HG03439 (cell line): ENCODE results near the gene SERPINA12.
A peak's percentile ranks its signal among the peaks of the same experiment; 100 is the strongest.
"Not testable (repeated sequence)": the region's sequence is repeated elsewhere in the genome, so short reads cannot be mapped to it uniquely, and the experiment has no call there.

Experiments
- ATAC-seq: cut with Tn5 transposase; IDR thresholded peaks from one replicate; pipeline ENCODE4 v1.9.1; 2021; ENCODE audit warnings: mild to moderate bottlenecking, moderate library complexity; ENCODE audit not compliant: unreplicated experiment

SERPINA12 gene

GRCh38 chr14:94494085-94494484 is 15.2 kb downstream of the SERPINA12 start:
- no peak for ATAC-seq

GRCh38 chr14:94491511-94491910 is 17.8 kb downstream of the SERPINA12 start:
- ATAC-seq, result no peak

GRCh38 chr14:94489336-94489735 is 19.9 kb downstream of the SERPINA12 start:
- ATAC-seq, result no peak

GRCh38 chr14:94486883-94487282 is 22.4 kb downstream of the SERPINA12 start:
- no peak for ATAC-seq

GRCh38 chr14:94485944-94486841 is 23.1 kb downstream of the SERPINA12 start:
- no peak for ATAC-seq

GRCh38 chr14:94484481-94484880 is 24.8 kb downstream of the SERPINA12 start:
- ATAC-seq, result no peak

GRCh38 chr14:94483729-94484275 is 25.5 kb downstream of the SERPINA12 start:
- no peak for ATAC-seq

GRCh38 chr14:94483071-94483451 is 26.2 kb downstream of the SERPINA12 start:
- ATAC-seq, result peak; percentile 58

- ATAC-seq, result not testable (repeated sequence)
These were observed 26.9 kb downstream of the SERPINA12 start for GRCh38 chr14:94482132-94483070.

GRCh38 chr14:94481468-94482131 is 27.7 kb downstream of the SERPINA12 start:
- peak; percentile 50 for ATAC-seq

- ATAC-seq, result no peak
These were observed 28.5 kb downstream of the SERPINA12 start for GRCh38 chr14:94480809-94481208.

GRCh38 chr14:94478420-94478819 is 30.8 kb downstream of the SERPINA12 start:
- no peak for ATAC-seq

- no peak for ATAC-seq
These were observed 33.2 kb downstream of the SERPINA12 start, which contains the start of gene SERPINA9 for GRCh38 chr14:94476023-94476422. TSS of gene SERPINA9 (minus strand) at chr14:94476197. CDS start at chr14:94469840, 6,357 bp downstream.

GRCh38 chr14:94474581-94475031 is 34.7 kb downstream of the SERPINA12 start:
- ATAC-seq, result no peak

- no peak for ATAC-seq
These were observed 35.4 kb downstream of the SERPINA12 start for GRCh38 chr14:94473666-94474410.

GRCh38 chr14:94472842-94473241 is 36.4 kb downstream of the SERPINA12 start:
- ATAC-seq, result no peak

- no peak for ATAC-seq
These were observed 38.2 kb downstream of the SERPINA12 start for GRCh38 chr14:94471045-94471444.

- no peak for ATAC-seq
These were observed 39.0 kb downstream of the SERPINA12 start for GRCh38 chr14:94470311-94470710.

- no peak for ATAC-seq
These were observed 40.0 kb downstream of the SERPINA12 start for GRCh38 chr14:94469261-94469660.
